ENCODE data around the gene MBD1.

The MBD1 gene

GRCh38 chr18:50280707-50281294, 522 bp downstream of the MBD1 start:
- TF ChIP-seq SIN3A (IDR thresholded peaks at IDR 0.05; ENCODE audit: borderline replicate concordance, insufficient read depth, low read length): no peak
- no peak for TF ChIP-seq REST (IDR thresholded peaks at IDR 0.05; ENCODE audit: insufficient read depth in 1 of 2, low read depth in 2 of 2, low read length in 2 of 2)
- TF ChIP-seq TAF1 (IDR thresholded peaks at IDR 0.05; ENCODE audit: borderline replicate concordance, insufficient read depth, low read length): no peak
- TF ChIP-seq POLR2AphosphoS5 (IDR thresholded peaks at IDR 0.05; ENCODE audit: low read depth, low read length): no peak
- TF ChIP-seq FOXP2 (optimal IDR thresholded peaks at IDR 0.05; ENCODE audit: borderline replicate concordance, extremely low read depth, extremely low read length, insufficient read depth): no peak

- TF ChIP-seq POLR2AphosphoS5 (IDR thresholded peaks at IDR 0.05; ENCODE audit: low read depth, low read length) (no peak), FOXP2 (optimal IDR thresholded peaks at IDR 0.05; ENCODE audit: borderline replicate concordance, extremely low read depth, extremely low read length, insufficient read depth) (no peak), SIN3A (IDR thresholded peaks at IDR 0.05; ENCODE audit: borderline replicate concordance, insufficient read depth, low read length) (no peak), REST (IDR thresholded peaks at IDR 0.05; ENCODE audit: insufficient read depth in 1 of 2, low read depth in 2 of 2, low read length in 2 of 2) (no peak), TAF1 (IDR thresholded peaks at IDR 0.05; ENCODE audit: borderline replicate concordance, insufficient read depth, low read length) (no peak)
These were observed 1.6 kb downstream of the MBD1 start for GRCh38 chr18:50279752-50280151.

GRCh38 chr18:50277942-50278341, 3.4 kb downstream of the MBD1 start:
- TF ChIP-seq POLR2AphosphoS5 (IDR thresholded peaks at IDR 0.05; ENCODE audit: low read depth, low read length) (no peak), FOXP2 (optimal IDR thresholded peaks at IDR 0.05; ENCODE audit: borderline replicate concordance, extremely low read depth, extremely low read length, insufficient read depth) (no peak), TAF1 (IDR thresholded peaks at IDR 0.05; ENCODE audit: borderline replicate concordance, insufficient read depth, low read length) (no peak), REST (IDR thresholded peaks at IDR 0.05; ENCODE audit: insufficient read depth in 1 of 2, low read depth in 2 of 2, low read length in 2 of 2) (no peak), SIN3A (IDR thresholded peaks at IDR 0.05; ENCODE audit: borderline replicate concordance, insufficient read depth, low read length) (no peak)

- TF ChIP-seq TAF1 (IDR thresholded peaks at IDR 0.05; ENCODE audit: borderline replicate concordance, insufficient read depth, low read length) (no peak), FOXP2 (optimal IDR thresholded peaks at IDR 0.05; ENCODE audit: borderline replicate concordance, extremely low read depth, extremely low read length, insufficient read depth) (no peak), POLR2AphosphoS5 (IDR thresholded peaks at IDR 0.05; ENCODE audit: low read depth, low read length) (no peak), SIN3A (IDR thresholded peaks at IDR 0.05; ENCODE audit: borderline replicate concordance, insufficient read depth, low read length) (no peak), REST (IDR thresholded peaks at IDR 0.05; ENCODE audit: insufficient read depth in 1 of 2, low read depth in 2 of 2, low read length in 2 of 2) (no peak)
These were observed 4.9 kb downstream of the MBD1 start for GRCh38 chr18:50276452-50276851.
